ENCODE measurements around the gene ACAD9. TPM values are rescaled to one million over a fixed set of nuclear protein-coding genes. Genes with fewer than 3 reads are reported as not detected.
"Not testable (repeated sequence)": the region's sequence is repeated elsewhere in the genome, so short reads cannot be mapped to it uniquely, and the experiment has no call there.

The ACAD9 gene
- polyA plus RNA-seq, 1 of the 3 experiments (the other 2 are of a cell fraction), result 41.9 TPM

- 54% methylated on average over 10 of the region's 10 CpGs for WGBS (ENCODE audit: low lambda C conversion rate)
- Histone ChIP-seq H3K9me2 (no peaks in the 10 kb centered on the region), H2AFZ (ENCODE audit: low read depth) (no peak overlapping the region), H3K9ac (no peak overlapping the region), H3K36me3 (replicated peaks in 1 of 2; ENCODE audit: control insufficient read depth in 1 of 2, insufficient read depth in 2 of 2, low read length in 1 of 2) (peaks cover 0 to 13% of the 10 kb centered on the region in 2 experiments), H3K4me3 (ENCODE audit: low read depth in 2 of 2, low read length in 1 of 2) (no peak overlapping the region), H3F3A (replicated peaks; ENCODE audit: insufficient read depth) (no peaks in the 10 kb centered on the region), H3K4me2 (no peak overlapping the region), H3K27ac (ENCODE audit: low read depth in 2 of 2, low read length in 1 of 2) (no peak overlapping the region), H3K79me2 (ENCODE audit: insufficient read depth) (no peaks in the 10 kb centered on the region), H3K27me3 (ENCODE audit: insufficient read depth) (no peaks in the 10 kb centered on the region), H3K4me1 (ENCODE audit: control insufficient read depth in 1 of 2, insufficient read depth in 2 of 2, low read depth in 1 of 2, low read length in 1 of 2) (no peaks in the 10 kb centered on the region), H3K9me3 (peaks cover 8% of the 10 kb centered on the region; the same call in 1 of the 2 replicates), H4K20me1 (ENCODE audit: insufficient read depth) (no peaks in the 10 kb centered on the region)
- ChIA-PET POLR2A (no interaction called here), CTCF (no interaction called here)
- DNase-seq, result no peak
- TF ChIP-seq CTCF (IDR thresholded peaks at IDR 0.05) (no peak), FOXJ3 (CRISPR knock-in tag; IDR thresholded peaks at IDR 0.05) (no peak)
- TF ChIP-seq, protein P1, sequence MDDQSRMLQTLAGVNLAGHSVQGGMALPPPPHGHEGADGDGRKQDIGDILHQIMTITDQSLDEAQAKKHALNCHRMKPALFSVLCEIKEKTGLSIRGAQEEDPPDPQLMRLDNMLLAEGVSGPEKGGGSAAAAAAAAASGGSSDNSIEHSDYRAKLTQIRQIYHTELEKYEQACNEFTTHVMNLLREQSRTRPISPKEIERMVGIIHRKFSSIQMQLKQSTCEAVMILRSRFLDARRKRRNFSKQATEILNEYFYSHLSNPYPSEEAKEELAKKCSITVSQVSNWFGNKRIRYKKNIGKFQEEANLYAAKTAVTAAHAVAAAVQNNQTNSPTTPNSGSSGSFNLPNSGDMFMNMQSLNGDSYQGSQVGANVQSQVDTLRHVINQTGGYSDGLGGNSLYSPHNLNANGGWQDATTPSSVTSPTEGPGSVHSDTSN (IDR thresholded peaks at IDR 0.05), result no peak
These were observed 43.5 kb downstream of the ACAD9 start for GRCh38 chr3:128922804-128923459.

GRCh38 chr3:128923576-128923975, 44.2 kb downstream of the ACAD9 start:
- Histone ChIP-seq H3K4me1 (ENCODE audit: control insufficient read depth in 1 of 2, insufficient read depth in 2 of 2, low read depth in 1 of 2, low read length in 1 of 2) (no peaks in the 10 kb centered on the region), H4K20me1 (ENCODE audit: insufficient read depth) (no peaks in the 10 kb centered on the region), H3K9ac (no peak overlapping the region), H3F3A (replicated peaks; ENCODE audit: insufficient read depth) (no peaks in the 10 kb centered on the region), H3K4me2 (no peak overlapping the region), H3K27me3 (ENCODE audit: insufficient read depth) (no peaks in the 10 kb centered on the region), H3K9me2 (no peaks in the 10 kb centered on the region), H2AFZ (ENCODE audit: low read depth) (no peak overlapping the region), H3K9me3 (peaks cover 8% of the 10 kb centered on the region; the same call in 1 of the 2 replicates), H3K27ac (ENCODE audit: low read depth in 2 of 2, low read length in 1 of 2) (no peak overlapping the region), H3K36me3 (replicated peaks in 1 of 2; ENCODE audit: control insufficient read depth in 1 of 2, insufficient read depth in 2 of 2, low read length in 1 of 2) (peaks cover 0 to 10% of the 10 kb centered on the region in 2 experiments), H3K79me2 (ENCODE audit: insufficient read depth) (no peaks in the 10 kb centered on the region), H3K4me3 (ENCODE audit: low read depth in 2 of 2, low read length in 1 of 2) (no peak overlapping the region)
- ChIA-PET POLR2A (no interaction called here), CTCF (no interaction called here)
- TF ChIP-seq JUND (IDR thresholded peaks at IDR 0.05) (no peak), NFIC (IDR thresholded peaks at IDR 0.05; ENCODE audit: borderline replicate concordance) (no peak), CHD2 (IDR thresholded peaks at IDR 0.05; ENCODE audit: low read length, partially characterized antibody) (no peak), NRF1 (IDR thresholded peaks at IDR 0.05; ENCODE audit: low read depth, low read length) (no peak), FOSL2 (IDR thresholded peaks at IDR 0.05; ENCODE audit: borderline replicate concordance, low read depth) (no peak), FOXJ3 (CRISPR knock-in tag; IDR thresholded peaks at IDR 0.05) (no peak), EP300 (IDR thresholded peaks at IDR 0.05; ENCODE audit: borderline replicate concordance in 1 of 2, low read depth in 1 of 2, low read length in 1 of 2) (no peak)
- WGBS (ENCODE audit: low lambda C conversion rate), result 85% methylated on average over 2 of the region's 2 CpGs
- no peak for DNase-seq

- H3K9me3 ChIP-seq; H3K36me3 ChIP-seq (replicated peaks in 1 of 2; ENCODE audit: control insufficient read depth in 1 of 2, insufficient read depth in 2 of 2, low read length in 1 of 2); H3K4me1 ChIP-seq (ENCODE audit: control insufficient read depth in 1 of 2, insufficient read depth in 2 of 2, low read depth in 1 of 2, low read length in 1 of 2); H3K9me2 ChIP-seq; H3K27ac ChIP-seq (ENCODE audit: low read depth in 2 of 2, low read length in 1 of 2); H3K4me2 ChIP-seq; H2AFZ ChIP-seq (ENCODE audit: low read depth); H3K79me2 ChIP-seq (ENCODE audit: insufficient read depth); POLR2A ChIA-PET; H3K9ac ChIP-seq; H3F3A ChIP-seq (replicated peaks; ENCODE audit: insufficient read depth); H4K20me1 ChIP-seq (ENCODE audit: insufficient read depth); H3K27me3 ChIP-seq (ENCODE audit: insufficient read depth); DNase-seq; H3K4me3 ChIP-seq (ENCODE audit: low read depth in 2 of 2, low read length in 1 of 2); CTCF ChIA-PET: not testable (repeated sequence)
- 94% methylated on average over 6 of the region's 6 CpGs for WGBS (ENCODE audit: low lambda C conversion rate)
These were observed 44.6 kb downstream of the ACAD9 start for GRCh38 chr3:128923986-128924385.

All from SK-N-SH (cell line).